Measurements from ENCODE around the gene TENM4. TPM values are rescaled to one million over a fixed set of nuclear protein-coding genes. Genes with fewer than 3 reads are reported as not detected.

TENM4 gene
- total and polyA plus RNA-seq, 2 of the 8 experiments (the other 6 are each of a cell fraction or from before 2014, with no cell fraction given), result 3.5 to 7.2 TPM

GRCh38 chr11:79417069-79417920 lies 23.5 kb downstream of the TENM4 start:
- H3K23me2 ChIP-seq (ENCODE audit: low read depth, low read length), result no peaks in the 10 kb centered on the region
- no peak overlapping the region for H4K91ac ChIP-seq (replicated peaks; ENCODE audit: insufficient read length, low read length)
- no peak overlapping the region for H2BK12ac ChIP-seq (ENCODE audit: low read depth, low read length)
- POLR2A ChIA-PET (ENCODE audit: partially characterized antibody), result no interaction called here
- H2BK20ac ChIP-seq (ENCODE audit: low read length), result no peak overlapping the region
- H4K5ac ChIP-seq (ENCODE audit: insufficient read length, low read depth, low read length), result no peak overlapping the region
- H3K14ac ChIP-seq (ENCODE audit: insufficient read length), result no peak overlapping the region
- H3K27ac ChIP-seq (ENCODE audit: low read depth, low read length), result no peak overlapping the region
- H2BK15ac ChIP-seq (ENCODE audit: low read length), result no peak overlapping the region
- CTCF ChIA-PET (ENCODE audit: partially characterized antibody), result interaction anchor here (1.0 to 1.2 kb wide), 2 partner anchors 12 to 22 kb away, joined by 3 to 4 read pairs; no protein-coding TSS in a partner anchor
- H2AFZ ChIP-seq (ENCODE audit: low read length), result no peak overlapping the region
- no peaks in the 10 kb centered on the region; the same call in 1 of the 2 replicates for H3K79me1 ChIP-seq (ENCODE audit: low read depth, low read length)
- H3K9ac ChIP-seq (replicated peaks in 1 of 4; ENCODE audit: extremely low read depth in 1 of 4, low read depth in 3 of 4, low read length in 3 of 4), result no peak overlapping the region
- H3K56ac ChIP-seq (replicated peaks; ENCODE audit: insufficient read length, low read depth, low read length), result no peak overlapping the region
- H3K79me2 ChIP-seq (ENCODE audit: control insufficient read depth in 1 of 2, insufficient read depth in 2 of 2, low read length in 2 of 2), result no peaks in the 10 kb centered on the region
- H2BK120ac ChIP-seq (replicated peaks; ENCODE audit: low read depth, low read length), result no peak overlapping the region
- no peak for FAIRE-seq
- H3K27me3 ChIP-seq (replicated peaks in 1 of 4; ENCODE audit: control insufficient read depth in 3 of 4, extremely low read depth in 1 of 4, insufficient read depth in 3 of 4, low read length in 3 of 4), result no peaks in the 10 kb centered on the region; a peak in 1 of 7 replicates
- H2AK5ac ChIP-seq (ENCODE audit: low read depth, low read length), result no peak overlapping the region
- H3K4me2 ChIP-seq (ENCODE audit: insufficient read depth in 1 of 2, low read depth in 2 of 2, low read length in 2 of 2), result no peak overlapping the region
- H3K4me3 ChIP-seq (ENCODE audit: extremely low read depth in 1 of 4, insufficient read depth in 2 of 4, low read depth in 3 of 4, low read length in 4 of 4), result no peak overlapping the region
- no peak overlapping the region for H2BK5ac ChIP-seq (ENCODE audit: low read depth, low read length)
- H3K4ac ChIP-seq (replicated peaks; ENCODE audit: insufficient read length, low read depth, low read length), result no peak overlapping the region
- 87% methylated on average over 6 of the region's 6 CpGs; no CpG with 5 or more reads in 1 of the 2 experiments for WGBS, 2 experiments (ENCODE audit: extremely low coverage in 1 of 2, insufficient coverage in 1 of 2, insufficient read length in 1 of 2, insufficient replicate concordance in 2 of 2, low coverage in 1 of 2, low lambda C conversion rate in 2 of 2, missing lambda C conversion rate in 1 of 2)
- H3K4me1 ChIP-seq (replicated peaks in 1 of 4; ENCODE audit: control insufficient read depth in 3 of 4, insufficient read depth in 4 of 4, low read length in 3 of 4), result 0 out of 7 replicates have a peak, but pooled peaks cover 0 to 7% (median 1%) of the 10 kb centered on the region in 4 experiments
- no peaks in the 10 kb centered on the region for H3K36me3 ChIP-seq (ENCODE audit: control insufficient read depth in 2 of 4, insufficient read depth in 4 of 4, low read length in 3 of 4)
- no peak overlapping the region for H3K23ac ChIP-seq (ENCODE audit: insufficient read length)
- H3K18ac ChIP-seq (ENCODE audit: extremely low read depth, low read length), result no peak overlapping the region
- peaks cover 0 to 3% of the 10 kb centered on the region in 2 experiments for H4K20me1 ChIP-seq (replicated peaks in 1 of 2; ENCODE audit: control insufficient read depth in 1 of 2, insufficient read depth in 2 of 2, low read length in 2 of 2)
- H4K8ac ChIP-seq (ENCODE audit: extremely low read depth, insufficient read depth, low read length), result no peak overlapping the region
- H3K9me3 ChIP-seq (ENCODE audit: insufficient read depth in 2 of 2, low read depth in 1 of 2, low read length in 1 of 2), result 0 out of 4 replicates have a peak, but pooled peaks cover 2 to 4% of the 10 kb centered on the region in 2 experiments
- no peak for DNase-seq (ENCODE audit: low read depth in 1 of 2, low spot score in 2 of 2)
- TF ChIP-seq E2F6 (IDR thresholded peaks at IDR 0.05) (no peak), TBP (IDR thresholded peaks at IDR 0.05; ENCODE audit: low read depth, low read length) (no peak), JUND (IDR thresholded peaks at IDR 0.05; ENCODE audit: low read length) (no peak), SIX5 (IDR thresholded peaks at IDR 0.05; ENCODE audit: low read depth, low read length) (no peak), CEBPB (IDR thresholded peaks at IDR 0.05; ENCODE audit: low read depth, low read length) (no peak), KDM4A (IDR thresholded peaks at IDR 0.05; ENCODE audit: low read depth, low read length, severe bottlenecking) (no peak), EP300 (IDR thresholded peaks at IDR 0.05; ENCODE audit: borderline replicate concordance in 1 of 2, low read depth in 2 of 2, low read length in 2 of 2) (no peak), ASH2L (IDR thresholded peaks at IDR 0.05; ENCODE audit: low read length) (no peak), FOSL1 (IDR thresholded peaks at IDR 0.05; ENCODE audit: insufficient read depth, low read depth, low read length) (no peak), EZH2 (IDR thresholded peaks at IDR 0.05; ENCODE audit: low read depth, low read length, severe bottlenecking) (no peak), CTBP2 (IDR thresholded peaks at IDR 0.05; ENCODE audit: borderline replicate concordance, insufficient read depth, insufficient read length, low read length) (no peak)
